GM12892 (cell line): ENCODE data around the gene GABRE. TPM values are rescaled to one million over a fixed set of nuclear protein-coding genes. Genes with fewer than 3 reads are reported as not detected.

ENCODE experiments used
- DNase-seq: peaks from one replicate; pipeline ENCODE4 v3.0.0; 2011; ENCODE audit not compliant: insufficient read length
- FAIRE-seq: peaks from 2 replicates; lab custom pipeline; 2011; peaks lifted over from hg19 to GRCh38; lab: Jason Lieb, UNC
- POLR2A ChIP-seq: IDR thresholded peaks from 2 replicates; pipeline ENCODE4 v1.6.1; 2011; ENCODE audit warnings: low read depth, low read length, control low read depth
- POLR2AphosphoS5 ChIP-seq: IDR thresholded peaks from 2 replicates; pipeline ENCODE4 v1.6.1; 2011; ENCODE audit warnings: low read depth, low read length, control low read depth
- TAF1 ChIP-seq: IDR thresholded peaks from 2 replicates; pipeline ENCODE4 v1.6.1; 2011; ENCODE audit warnings: low read depth, mild to moderate bottlenecking, control low read depth, low read length, borderline replicate concordance
- polyA plus RNA-seq: library from polyadenylated mRNA; unstranded; fragments of >200 nt; gene quantifications from one replicate; pipeline ENCODE4 v1.2.1, GENCODE V29; 2012; ENCODE audit warnings: missing spikeins, inconsistent platforms; ENCODE audit not compliant: missing spikeins

GABRE gene, protein sequence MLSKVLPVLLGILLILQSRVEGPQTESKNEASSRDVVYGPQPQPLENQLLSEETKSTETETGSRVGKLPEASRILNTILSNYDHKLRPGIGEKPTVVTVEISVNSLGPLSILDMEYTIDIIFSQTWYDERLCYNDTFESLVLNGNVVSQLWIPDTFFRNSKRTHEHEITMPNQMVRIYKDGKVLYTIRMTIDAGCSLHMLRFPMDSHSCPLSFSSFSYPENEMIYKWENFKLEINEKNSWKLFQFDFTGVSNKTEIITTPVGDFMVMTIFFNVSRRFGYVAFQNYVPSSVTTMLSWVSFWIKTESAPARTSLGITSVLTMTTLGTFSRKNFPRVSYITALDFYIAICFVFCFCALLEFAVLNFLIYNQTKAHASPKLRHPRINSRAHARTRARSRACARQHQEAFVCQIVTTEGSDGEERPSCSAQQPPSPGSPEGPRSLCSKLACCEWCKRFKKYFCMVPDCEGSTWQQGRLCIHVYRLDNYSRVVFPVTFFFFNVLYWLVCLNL
- 0.23 TPM for polyA plus RNA-seq

GRCh38 chrX:151974336-151975227, at the start of gene GABRE:
TSS of gene GABRE (minus strand) at chrX:151974676. CDS start at chrX:151974625, 51 bp downstream.
- FAIRE-seq (no peak), DNase-seq (no peak)
- TF ChIP-seq POLR2AphosphoS5 (no peak), TAF1 (no peak), POLR2A (no peak)

- FAIRE-seq (no peak), DNase-seq (no peak)
- TF ChIP-seq POLR2A (no peak), TAF1 (no peak), POLR2AphosphoS5 (no peak)
These were observed 46.4 kb upstream of the GABRE start for GRCh38 chrX:152020888-152021287.

GRCh38 chrX:151999813-152000212, 25.3 kb upstream of the GABRE start:
- DNase-seq (no peak), FAIRE-seq (no peak)
- TF ChIP-seq POLR2AphosphoS5 = no peak
- TF ChIP-seq POLR2A = no peak
- no peak for TF ChIP-seq TAF1

DNA sequence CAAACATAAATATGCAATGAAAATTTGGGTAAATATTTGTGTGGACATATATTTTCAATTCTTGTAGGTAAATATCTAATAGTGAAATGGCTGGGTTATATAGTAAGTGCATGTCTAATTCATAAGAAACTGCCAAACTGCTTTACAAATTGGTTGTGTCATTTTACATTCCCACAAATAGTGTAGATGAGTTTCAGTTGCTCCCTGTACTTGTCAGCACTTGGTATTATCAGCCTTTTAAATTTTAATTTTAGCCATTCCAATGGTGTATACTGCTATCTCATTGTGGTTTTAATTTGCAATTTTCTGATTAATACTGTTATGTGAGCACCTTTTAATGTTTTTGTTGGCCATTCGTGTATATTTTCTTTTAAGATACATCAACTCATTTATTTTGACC, 23.1 kb upstream of the GABRE start:
- DNase-seq (no peak), FAIRE-seq (no peak)
- TF ChIP-seq TAF1 (no peak), POLR2AphosphoS5 (no peak), POLR2A (no peak)

GRCh38 chrX:151996347-151996746, 21.9 kb upstream of the GABRE start:
- FAIRE-seq (no peak), DNase-seq (no peak)
- TF ChIP-seq POLR2AphosphoS5 = no peak
- no peak for TF ChIP-seq POLR2A

DNA sequence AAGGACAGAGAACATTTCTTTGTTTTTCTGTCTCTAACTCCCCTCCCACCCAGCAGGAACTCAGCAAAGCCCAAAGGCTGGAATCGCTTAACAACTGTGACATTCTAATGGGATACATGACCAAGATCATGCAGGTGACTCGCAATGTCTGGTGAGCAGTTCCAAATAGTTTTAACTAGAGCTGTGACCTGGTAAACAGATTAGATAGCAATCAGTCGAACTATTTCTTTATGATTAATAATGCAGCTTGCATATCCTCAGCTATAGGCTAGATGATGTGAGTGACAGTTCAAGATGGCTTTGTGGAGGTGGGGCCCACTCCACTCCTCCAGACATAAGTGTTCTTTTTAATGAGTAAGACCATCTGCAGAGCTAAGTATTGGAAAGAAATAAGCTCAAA, 20.0 kb upstream of the GABRE start:
- DNase-seq = no peak
- TF ChIP-seq POLR2AphosphoS5 (no peak), POLR2A (no peak), TAF1 (no peak)
- no peak for FAIRE-seq

- DNase-seq = no peak
- no peak for FAIRE-seq
- TF ChIP-seq POLR2A = no peak
- no peak for TF ChIP-seq POLR2AphosphoS5
- no peak for TF ChIP-seq TAF1
These were observed 14.3 kb upstream of the GABRE start for GRCh38 chrX:151988706-151989299.

- DNase-seq (no peak), FAIRE-seq (no peak)
- TF ChIP-seq POLR2AphosphoS5 (no peak), TAF1 (no peak), POLR2A (no peak)
These were observed 12.6 kb upstream of the GABRE start for GRCh38 chrX:151987108-151987507.

DNA sequence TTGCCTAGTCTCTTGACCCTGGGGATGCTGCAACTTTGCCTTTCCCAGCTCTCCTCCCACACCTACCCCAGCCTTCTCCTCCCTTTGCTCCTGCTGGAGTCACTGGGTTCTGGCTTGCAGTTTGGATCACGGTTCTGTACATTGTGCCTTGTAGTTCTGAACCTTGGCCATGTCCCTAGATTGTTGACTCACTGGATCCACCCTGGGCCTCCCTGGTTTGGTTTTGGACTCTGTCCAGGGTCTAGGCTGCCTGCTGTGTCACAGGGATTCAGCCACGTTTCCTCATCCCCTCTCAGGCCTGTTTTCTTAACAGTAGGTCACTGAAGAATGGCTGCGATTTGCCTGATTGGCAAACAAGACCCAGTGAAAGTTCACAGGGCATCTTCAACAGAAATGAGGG, 11.5 kb upstream of the GABRE start:
- no peak for DNase-seq
- FAIRE-seq = no peak

DNA sequence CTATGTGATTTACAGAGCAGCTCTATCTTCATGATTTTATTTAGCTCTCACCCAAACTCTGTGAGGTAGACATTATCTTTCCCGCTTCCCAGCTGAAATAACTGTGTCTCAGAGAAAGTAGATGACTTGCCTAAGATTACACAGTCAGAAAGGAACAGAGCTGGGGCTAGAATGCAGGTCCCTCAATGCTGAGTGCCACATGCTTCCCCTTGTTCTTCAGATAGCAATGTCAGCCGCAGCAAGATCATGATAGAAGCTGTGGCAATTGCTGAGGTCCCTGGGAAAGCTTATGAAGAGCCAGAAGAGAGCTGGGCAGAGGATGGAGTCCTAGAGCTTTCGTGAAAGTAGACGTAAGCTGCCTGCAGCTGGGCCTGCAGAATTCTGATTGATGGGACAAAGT, 11.1 kb upstream of the GABRE start:
- TF ChIP-seq POLR2A = no peak
- no peak for TF ChIP-seq TAF1
- no peak for TF ChIP-seq POLR2AphosphoS5
- FAIRE-seq (no peak), DNase-seq (no peak)

More for the DNA sequence above, 11.5 kb upstream of the GABRE start:
- TF ChIP-seq POLR2A (no peak), TAF1 (no peak), POLR2AphosphoS5 (no peak)

- FAIRE-seq (no peak), DNase-seq (no peak)
These were observed 10.4 kb upstream of the GABRE start for GRCh38 chrX:151984902-151985301.

More at GRCh38 chrX:151984902-151985301, 10.4 kb upstream of the GABRE start:
- TF ChIP-seq TAF1 (no peak), POLR2AphosphoS5 (no peak), POLR2A (no peak)
